ENCODE measurements around the gene AFAP1. TPM values are rescaled to one million over a fixed set of nuclear protein-coding genes. Genes with fewer than 3 reads are reported as not detected.

The AFAP1 gene
- 97.8 and 118 TPM in 2 replicates for total RNA-seq

GRCh38 chr4:7939377-7940108 is at the start of gene AFAP1:
Gene AFAP1, minus strand, starts transcription at chr4:7939861. Its CDS starts 67,783 bp downstream, at chr4:7872078.

Other genes with a start within 250 kb of the AFAP1 start
- 0.22 and 0.29 TPM in 2 replicates for gene ABLIM2, start 219.0 kb upstream of the AFAP1 start, total RNA-seq

Measured in placental pericyte (primary cell).